ENCODE data around the gene GNPTAB.
A peak's percentile ranks its signal among the peaks of the same experiment; 100 is the strongest.

Gene GNPTAB

DNA sequence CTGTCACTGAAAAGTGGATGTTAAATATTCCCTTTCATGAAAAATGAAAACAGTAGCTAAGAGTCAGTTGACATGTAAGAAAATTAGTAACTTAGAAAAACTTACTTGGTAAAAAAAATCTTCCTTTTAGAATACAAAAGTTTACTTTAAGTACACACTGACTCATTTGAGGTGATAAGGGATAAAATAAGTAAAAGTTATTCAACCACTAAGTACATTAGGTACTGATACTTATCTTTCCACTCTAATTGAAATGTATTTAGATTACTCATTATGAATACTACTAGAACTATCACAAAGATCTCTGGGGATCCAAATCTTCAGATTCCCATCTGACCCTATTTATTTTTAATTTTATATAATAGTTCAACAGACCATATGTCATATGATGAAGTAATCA is 103.7 kb downstream of the GNPTAB start:
- no peak for DNase-seq

DNA sequence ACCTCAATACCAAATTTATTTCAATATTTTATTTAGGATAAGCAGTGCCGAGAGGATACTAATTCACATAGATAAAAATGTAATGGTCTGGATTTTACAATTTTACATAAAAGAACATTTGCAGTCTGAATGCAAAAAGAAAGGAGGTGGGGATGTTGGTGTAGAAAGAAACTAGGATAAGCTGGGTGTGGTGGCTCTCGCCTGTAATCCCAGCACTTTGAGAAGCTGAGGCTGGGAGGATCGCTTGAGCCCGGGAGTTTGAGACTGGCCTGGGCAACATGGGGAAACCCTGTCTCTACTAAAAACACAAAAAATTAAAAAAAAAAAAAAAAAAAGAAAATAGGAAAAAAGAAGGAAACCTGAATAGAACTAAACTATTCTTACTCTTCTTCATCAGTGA is 108.4 kb downstream of the GNPTAB start:
- no peak for DNase-seq

GRCh38 chr12:101720118-101720517 is 110.6 kb downstream of the GNPTAB start:
- DNase-seq: no peak

- DNase-seq: no peak
Observed at GRCh38 chr12:101719566-101719965, 111.2 kb downstream of the GNPTAB start.

GRCh38 chr12:101714877-101715444 is 115.8 kb downstream of the GNPTAB start:
- DNase-seq: no peak

- DNase-seq: no peak
Observed at GRCh38 chr12:101713930-101714329, 116.8 kb downstream of the GNPTAB start.

DNA sequence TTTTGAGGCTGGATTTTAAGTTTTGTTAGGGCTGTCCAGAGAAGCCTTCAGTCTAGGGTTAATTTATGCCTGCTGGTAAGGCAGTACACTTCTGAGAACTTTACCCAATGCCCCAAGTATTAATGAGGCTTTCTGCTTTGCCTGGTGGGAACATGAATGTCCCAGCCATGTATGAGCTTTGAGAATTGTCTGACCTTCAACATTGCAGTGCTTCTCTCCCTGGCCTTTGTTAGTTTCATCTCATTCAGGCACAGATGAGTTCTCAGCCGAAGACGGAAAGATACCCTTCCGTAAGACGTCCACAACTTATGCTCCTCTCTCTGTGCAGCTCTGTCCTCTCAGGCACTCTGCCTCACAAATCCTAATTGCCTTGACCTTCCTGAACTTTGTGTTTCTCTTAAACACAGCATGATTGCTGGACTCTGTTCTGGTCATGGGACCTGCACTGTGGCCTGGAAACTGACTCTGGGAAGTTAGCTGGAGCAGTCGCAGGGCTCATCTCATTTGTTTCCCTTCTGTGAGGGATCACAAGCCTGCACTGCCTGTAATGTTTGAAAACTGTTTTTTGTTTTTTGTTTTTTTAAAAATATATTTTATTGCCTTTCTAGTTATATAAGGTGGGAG is 117.6 kb downstream of the GNPTAB start:
- DNase-seq: peak; percentile 75

DNA sequence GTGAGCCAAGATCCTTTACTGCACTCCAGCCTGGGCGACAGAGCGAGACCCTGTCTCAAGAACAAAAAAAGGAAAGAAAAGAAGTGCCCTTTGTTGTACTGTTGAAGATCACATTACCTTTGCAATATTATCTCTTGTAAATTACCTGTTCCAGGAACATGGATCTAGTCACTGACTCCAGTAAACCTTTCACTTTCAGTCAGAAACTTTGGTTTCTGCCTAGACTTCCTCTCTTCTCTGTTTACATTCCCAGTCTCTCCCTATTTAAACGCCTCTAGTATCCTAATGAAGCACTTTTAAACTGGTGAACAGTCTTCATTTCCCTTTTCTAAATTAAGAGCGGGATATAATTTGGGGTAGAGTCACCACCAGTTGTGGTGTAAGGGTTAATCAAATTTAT is 120.5 kb downstream of the GNPTAB start:
- DNase-seq: no peak

GRCh38 chr12:101707131-101707782 is 123.5 kb downstream of the GNPTAB start:
- no peak for DNase-seq

GRCh38 chr12:101706403-101706802 is 124.4 kb downstream of the GNPTAB start:
- no peak for DNase-seq

- no peak for DNase-seq
Observed at GRCh38 chr12:101703487-101703886, 127.3 kb downstream of the GNPTAB start.

GRCh38 chr12:101700299-101700820 is 130.4 kb downstream of the GNPTAB start:
- no peak for DNase-seq

- DNase-seq: no peak
Observed at GRCh38 chr12:101698800-101699347, 131.9 kb downstream of the GNPTAB start.

GRCh38 chr12:101697930-101698799 is 132.6 kb downstream of the GNPTAB start:
- DNase-seq: peak; percentile 83

- DNase-seq: peak; percentile 88
Observed at GRCh38 chr12:101697197-101697929, 133.4 kb downstream of the GNPTAB start, which contains the start of gene CHPT1. Gene CHPT1 (plus strand): TSS chr12:101697640. CDS start chr12:101697862, 222 bp downstream.

- DNase-seq: no peak
Observed at GRCh38 chr12:101696251-101697196, 134.2 kb downstream of the GNPTAB start.

- DNase-seq: no peak
Observed at GRCh38 chr12:101695706-101696105, 135.1 kb downstream of the GNPTAB start.

Data from eye (tissue), 1 donor.